C4-2B (cell line): ENCODE measurements around the gene IL20RB.
"Not testable (repeated sequence)": the region's sequence is repeated elsewhere in the genome, so short reads cannot be mapped to it uniquely, and the experiment has no call there.

Experiments used
- H3K27ac ChIP-seq: fragments of 450-650 bp; 2 replicates; pipeline ENCODE4 v1.5.1; 2017
- CTCF ChIP-seq: fragments of 450-650 bp; conservative IDR thresholded peaks from 2 replicates; pipeline ENCODE4 v1.5.1; 2017; ENCODE audit warnings: mild to moderate bottlenecking
- ZFX ChIP-seq: fragments of 450-650 bp; IDR thresholded peaks from 2 replicates; pipeline ENCODE4 v1.6.1; 2017

IL20RB gene

GRCh38 chr3:137008131-137008530, 50.3 kb downstream of the IL20RB start:
- no peak for TF ChIP-seq ZFX
- no peak for TF ChIP-seq CTCF
- no peak overlapping the region for H3K27ac ChIP-seq

DNA sequence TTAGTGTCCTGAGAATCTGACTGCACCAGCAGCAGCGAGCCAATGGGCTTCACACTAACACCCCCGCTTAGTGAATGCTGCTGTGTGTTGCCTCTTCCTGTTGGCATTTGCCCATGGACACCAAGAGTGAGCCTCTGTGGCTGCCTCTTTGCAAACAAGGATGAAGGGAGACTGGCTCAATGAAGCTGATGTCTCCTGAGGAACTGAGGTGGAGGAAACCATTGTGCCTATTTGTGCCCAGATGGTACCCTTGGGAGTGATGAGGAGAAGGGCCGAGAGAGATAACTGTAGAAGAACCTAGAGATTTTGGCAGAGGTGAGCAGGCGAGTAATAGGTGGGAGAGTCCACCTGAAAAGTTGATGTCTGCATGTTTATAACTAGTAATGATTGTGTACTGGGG, 51.2 kb downstream of the IL20RB start:
- H3K27ac ChIP-seq, result no peak overlapping the region
- TF ChIP-seq ZFX, result no peak
- no peak for TF ChIP-seq CTCF

GRCh38 chr3:137010137-137010536, 52.4 kb downstream of the IL20RB start:
- TF ChIP-seq ZFX, result no peak
- no peak for TF ChIP-seq CTCF
- H3K27ac ChIP-seq, result no peak overlapping the region

- no peak overlapping the region for H3K27ac ChIP-seq
- TF ChIP-seq ZFX (no peak), CTCF (no peak)
These were observed 53.4 kb downstream of the IL20RB start for GRCh38 chr3:137011153-137011552.

- no peak overlapping the region for H3K27ac ChIP-seq
- TF ChIP-seq ZFX, result no peak
- TF ChIP-seq CTCF, result no peak
These were observed 54.3 kb downstream of the IL20RB start for GRCh38 chr3:137012097-137012501.

- TF ChIP-seq ZFX (no peak), CTCF (peak; percentile 94)
- H3K27ac ChIP-seq, result no peak overlapping the region
These were observed 56.3 kb downstream of the IL20RB start for GRCh38 chr3:137013951-137014688.

DNA sequence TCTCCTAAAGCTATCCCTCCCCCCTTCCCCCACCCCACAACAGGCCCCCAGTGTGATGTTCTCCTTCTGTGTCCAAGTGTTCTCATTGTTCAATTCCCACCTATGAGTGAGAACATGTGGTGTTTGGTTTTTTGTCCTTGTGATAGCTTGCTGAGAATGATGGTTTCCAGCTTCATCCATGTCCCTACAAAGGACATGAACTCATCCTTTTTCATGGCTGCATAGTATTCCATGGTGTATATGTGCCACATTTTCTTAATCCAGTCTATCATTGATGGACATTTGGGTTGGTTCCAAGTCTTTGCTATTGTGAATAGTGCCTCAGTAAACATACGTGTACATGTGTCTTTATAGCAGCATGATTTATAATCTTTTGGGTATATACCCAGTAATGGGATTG, 59.5 kb downstream of the IL20RB start:
- H3K27ac ChIP-seq, result not testable (repeated sequence)

- H3K27ac ChIP-seq, result no peak overlapping the region
- TF ChIP-seq ZFX (no peak), CTCF (no peak)
These were observed 62.5 kb downstream of the IL20RB start for GRCh38 chr3:137020315-137020714.
